PC-9 (cell line): ENCODE measurements around the gene AIPL1. TPM values are rescaled to one million over a fixed set of nuclear protein-coding genes. Genes with fewer than 3 reads are reported as not detected.

Source experiments
- BruUV-seq: library from RNA; stranded (reverse); fragments of 400-500 nt; replicated peaks from 2 replicates; lab custom pipeline; 2021; lab: Mats Ljungman, UMichigan
- CTCF ChIA-PET: fragments of 300-600 bp; sonication (Branson Sonifier 250); formaldehyde crosslinking; loops from one replicate; lab custom pipeline; 2022; ENCODE audit warnings: antibody characterized with exemption; lab: Charles Lee
- POLR2A ChIA-PET: fragments of 300-600 bp; sonication (Branson Sonifier 250); formaldehyde crosslinking; loops from one replicate; lab custom pipeline; 2022; ENCODE audit warnings: antibody characterized with exemption; ENCODE audit not compliant: unreplicated experiment; lab: Charles Lee
- DNase-seq, 2 experiments: peaks; one replicate each; pipeline versions ENCODE4 v3.0.0 to v3.0.0-alpha.2; 2015 to 2022; ENCODE audit warnings: mixed read lengths in 1 of 2
- H2AFZ ChIP-seq: fragments of 200-600 bp; sonication (generic); 2 replicates; pipeline ENCODE4 v1.8.1; 2017; ENCODE audit warnings: antibody characterized with exemption
- H3F3A ChIP-seq: fragments of 200-600 bp; sonication (generic); 2 replicates; pipeline ENCODE4 v1.8.1; 2017; ENCODE audit warnings: antibody characterized with exemption, mild to moderate bottlenecking, low read depth; ENCODE audit not compliant: insufficient read depth
- H3K27ac ChIP-seq: fragments of 200-600 bp; sonication (generic); 2 replicates; pipeline ENCODE4 v1.6.1; 2016; ENCODE audit warnings: mixed run types
- H3K27me3 ChIP-seq: fragments of 200-600 bp; sonication (generic); 2 replicates; pipeline ENCODE4 v1.6.1; 2016; ENCODE audit warnings: low read depth, mixed run types; ENCODE audit not compliant: insufficient read depth
- H3K36me3 ChIP-seq: fragments of 200-600 bp; sonication (generic); 2 replicates; pipeline ENCODE4 v1.6.1; 2016; ENCODE audit warnings: low read depth, mixed run types
- H3K4me1 ChIP-seq: fragments of 200-600 bp; sonication (generic); replicated peaks from 2 replicates; pipeline ENCODE4 v1.6.1; 2016; ENCODE audit warnings: mixed run types; ENCODE audit not compliant: insufficient read depth
- H3K4me2 ChIP-seq: fragments of 200-600 bp; sonication (generic); 2 replicates; pipeline ENCODE4 v1.6.1; 2017; ENCODE audit warnings: mixed run types
- H3K4me3 ChIP-seq: fragments of 200-600 bp; sonication (generic); 2 replicates; pipeline ENCODE4 v1.6.1; 2016; ENCODE audit warnings: mixed run types
- H3K79me2 ChIP-seq: fragments of 200-600 bp; sonication (generic); 2 replicates; pipeline ENCODE4 v1.6.1; 2017; ENCODE audit warnings: low read depth, mixed run types
- H3K9me2 ChIP-seq: fragments of 200-600 bp; sonication (generic); 2 replicates; pipeline ENCODE4 v1.8.1; 2017; ENCODE audit warnings: mild to moderate bottlenecking; ENCODE audit not compliant: insufficient read depth
- H3K9me3 ChIP-seq: fragments of 200-600 bp; sonication (generic); 2 replicates; pipeline ENCODE4 v1.8.1; 2016; ENCODE audit warnings: low read depth; ENCODE audit not compliant: insufficient read depth
- H4K20me1 ChIP-seq: fragments of 200-600 bp; sonication (generic); 2 replicates; pipeline ENCODE4 v1.8.1; 2017; ENCODE audit not compliant: insufficient read depth
- EZH2 ChIP-seq: fragments of 200-600 bp; sonication (generic); IDR thresholded peaks from 2 replicates; pipeline ENCODE4 v1.8.0; 2017; ENCODE audit warnings: antibody characterized with exemption, low read depth
- intact Hi-C: fragments of 100-400 bp; cut with micrococcal nuclease; formaldehyde crosslinking; loops from one replicate; pipeline ENCODE4 v1.10.0; 2022; ENCODE audit not compliant: unreplicated experiment
- total RNA-seq: library from RNA; stranded (reverse); gene quantifications from 2 replicates; pipeline ENCODE4 v1.2.3, GENCODE V29; 2021
- TF ChIP-seq, protein P1 (sequence below): fragments of 200-600 bp; sonication (generic); conservative IDR thresholded peaks from 2 replicates; pipeline ENCODE4 v1.6.1; 2017; ENCODE audit warnings: mixed run types, antibody characterized with exemption, mild to moderate bottlenecking, moderate library complexity

Gene AIPL1
- total RNA-seq, 1 experiment from 2014 or later: not detected

DNA sequence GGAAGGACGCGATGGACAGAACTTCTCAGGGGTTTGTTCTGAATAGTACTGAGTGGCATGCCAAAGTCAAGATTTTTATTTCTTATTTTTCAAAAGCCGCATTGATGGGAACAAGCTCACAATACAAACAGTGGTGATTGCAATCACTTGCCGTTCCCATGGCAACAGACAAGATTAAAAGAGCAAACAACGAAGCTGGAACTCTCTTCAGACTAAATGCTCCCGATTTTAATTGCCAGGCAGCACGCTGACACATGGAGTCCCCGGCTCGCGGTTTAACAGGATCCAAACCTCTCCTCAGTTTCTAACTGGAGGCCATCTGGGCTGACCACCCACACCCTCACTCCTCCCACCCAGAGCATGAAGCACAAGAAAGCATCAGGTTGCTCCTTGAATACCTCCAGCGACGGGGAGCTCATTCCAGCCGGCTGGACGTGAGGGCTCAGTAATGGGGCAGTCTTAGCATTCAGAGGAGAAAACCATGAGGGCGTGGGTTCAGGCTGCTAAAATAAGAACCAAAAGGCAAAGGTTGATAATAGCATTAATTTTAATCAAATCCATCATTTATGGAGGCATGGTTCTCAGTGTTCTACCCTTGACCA lies 41.5 kb downstream of the AIPL1 start:
- Histone ChIP-seq H3K36me3 (no peaks in the 10 kb centered on the region), H2AFZ (no peak overlapping the region), H3F3A (no peaks in the 10 kb centered on the region), H3K4me3 (no peak overlapping the region), H3K4me1 (peaks cover 6% of the 10 kb centered on the region; the same call in 1 of the 2 replicates), H3K79me2 (no peaks in the 10 kb centered on the region), H3K27me3 (peaks cover 91% of the 10 kb centered on the region), H3K9me3 (no peaks in the 10 kb centered on the region), H3K4me2 (no peak overlapping the region), H3K27ac (no peak overlapping the region), H3K9me2 (no peaks in the 10 kb centered on the region), H4K20me1 (no peaks in the 10 kb centered on the region)
- CTCF ChIA-PET: no interaction called here
- POLR2A ChIA-PET: no interaction called here
- DNase-seq: no peak
- TF ChIP-seq, protein P1, sequence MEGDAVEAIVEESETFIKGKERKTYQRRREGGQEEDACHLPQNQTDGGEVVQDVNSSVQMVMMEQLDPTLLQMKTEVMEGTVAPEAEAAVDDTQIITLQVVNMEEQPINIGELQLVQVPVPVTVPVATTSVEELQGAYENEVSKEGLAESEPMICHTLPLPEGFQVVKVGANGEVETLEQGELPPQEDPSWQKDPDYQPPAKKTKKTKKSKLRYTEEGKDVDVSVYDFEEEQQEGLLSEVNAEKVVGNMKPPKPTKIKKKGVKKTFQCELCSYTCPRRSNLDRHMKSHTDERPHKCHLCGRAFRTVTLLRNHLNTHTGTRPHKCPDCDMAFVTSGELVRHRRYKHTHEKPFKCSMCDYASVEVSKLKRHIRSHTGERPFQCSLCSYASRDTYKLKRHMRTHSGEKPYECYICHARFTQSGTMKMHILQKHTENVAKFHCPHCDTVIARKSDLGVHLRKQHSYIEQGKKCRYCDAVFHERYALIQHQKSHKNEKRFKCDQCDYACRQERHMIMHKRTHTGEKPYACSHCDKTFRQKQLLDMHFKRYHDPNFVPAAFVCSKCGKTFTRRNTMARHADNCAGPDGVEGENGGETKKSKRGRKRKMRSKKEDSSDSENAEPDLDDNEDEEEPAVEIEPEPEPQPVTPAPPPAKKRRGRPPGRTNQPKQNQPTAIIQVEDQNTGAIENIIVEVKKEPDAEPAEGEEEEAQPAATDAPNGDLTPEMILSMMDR: no peak
- TF ChIP-seq EZH2: no peak
- BruUV-seq: no TSS peak
- intact Hi-C loops: no loop called here

DNA sequence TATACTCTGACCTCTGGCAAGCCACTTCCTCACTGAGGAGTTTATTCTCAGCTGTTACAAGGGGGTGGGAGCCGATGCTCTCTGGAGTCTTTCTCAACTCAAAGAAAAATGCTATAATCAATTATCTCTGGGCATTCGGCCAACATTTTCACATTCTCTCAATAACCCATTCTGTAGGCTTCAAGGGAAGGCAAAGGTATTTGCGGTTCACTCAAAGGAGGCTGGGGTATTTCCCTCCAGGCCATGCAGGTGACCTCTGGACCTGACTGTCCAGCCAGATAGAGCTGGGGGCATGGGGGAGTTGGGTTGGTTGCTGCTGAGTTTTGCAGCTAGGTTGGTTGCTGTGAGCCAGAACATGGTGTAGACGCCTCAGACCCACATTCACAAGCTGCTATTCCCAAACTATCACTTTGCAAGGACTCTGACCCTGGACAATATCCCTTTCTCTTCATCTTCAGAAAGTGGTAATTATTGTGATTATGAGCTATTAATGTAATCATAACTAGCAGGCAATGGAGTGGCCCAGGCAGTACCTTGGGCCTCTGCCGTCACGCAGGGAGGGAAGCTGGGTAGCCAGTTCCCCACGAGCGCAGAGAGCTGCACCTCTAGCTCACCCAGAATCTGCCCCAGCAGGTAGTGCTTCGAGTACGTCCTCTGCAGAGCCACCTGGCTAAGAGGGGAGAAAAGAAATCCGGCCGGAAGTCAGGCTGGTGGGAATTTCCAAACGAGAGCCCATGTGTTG lies 42.1 kb downstream of the AIPL1 start:
- intact Hi-C loops: no loop called here
- Histone ChIP-seq H3K9me3 (no peaks in the 10 kb centered on the region), H3F3A (no peaks in the 10 kb centered on the region), H4K20me1 (no peaks in the 10 kb centered on the region), H3K4me2 (no peak overlapping the region), H3K27ac (no peak overlapping the region), H3K9me2 (no peaks in the 10 kb centered on the region), H3K4me1 (peaks cover 6% of the 10 kb centered on the region; the same call in 1 of the 2 replicates), H3K27me3 (peaks cover 91% of the 10 kb centered on the region), H3K36me3 (no peaks in the 10 kb centered on the region), H3K4me3 (no peak overlapping the region), H3K79me2 (no peaks in the 10 kb centered on the region), H2AFZ (no peak overlapping the region)
- CTCF ChIA-PET: no interaction called here
- TF ChIP-seq, protein P1: no peak
- TF ChIP-seq EZH2: no peak
- POLR2A ChIA-PET: no interaction called here
- DNase-seq: peak in 1 of 2 experiments; percentile 58
- no TSS peak for BruUV-seq

DNA sequence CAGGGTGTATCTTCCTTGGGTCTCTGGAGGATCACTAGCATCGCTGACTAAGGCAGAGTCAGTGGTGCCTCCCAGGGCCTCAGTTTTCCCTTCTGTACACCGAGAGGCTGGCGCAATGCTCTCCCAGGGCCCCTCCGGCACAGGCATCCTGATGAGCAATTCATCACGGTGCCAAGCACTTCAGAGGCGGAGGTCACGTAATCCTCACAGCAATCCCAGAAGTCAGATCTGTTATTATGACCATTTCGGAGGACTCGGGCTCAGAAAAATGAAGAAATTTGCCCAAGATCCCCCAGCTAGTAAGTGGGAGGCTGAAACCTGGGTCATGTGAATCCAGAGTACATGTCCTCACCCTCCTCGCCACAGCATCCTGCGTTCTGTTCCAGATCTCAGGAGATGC lies 46.5 kb downstream of the AIPL1 start:
- intact Hi-C loops: no loop called here
- no peak overlapping the region for H3K4me2 ChIP-seq
- H3K36me3 ChIP-seq: no peaks in the 10 kb centered on the region
- ChIA-PET CTCF (no interaction called here), POLR2A (no interaction called here)
- H2AFZ ChIP-seq: no peak overlapping the region
- peaks cover 93% of the 10 kb centered on the region for H3K27me3 ChIP-seq
- peaks cover 6% of the 10 kb centered on the region; the same call in 1 of the 2 replicates for H3K4me1 ChIP-seq
- DNase-seq: no peak
- H4K20me1 ChIP-seq: no peaks in the 10 kb centered on the region
- TF ChIP-seq EZH2: no peak
- TF ChIP-seq, protein P1: no peak
- no peaks in the 10 kb centered on the region for H3K9me3 ChIP-seq
- no peak overlapping the region for H3K27ac ChIP-seq
- H3F3A ChIP-seq: no peaks in the 10 kb centered on the region
- no TSS peak for BruUV-seq
- H3K9me2 ChIP-seq: no peaks in the 10 kb centered on the region
- H3K4me3 ChIP-seq: no peak overlapping the region
- H3K79me2 ChIP-seq: no peaks in the 10 kb centered on the region
